ENCODE data around the gene CCL26.
A peak's percentile ranks its signal among the peaks of the same experiment; 100 is the strongest.

CCL26 gene

DNA sequence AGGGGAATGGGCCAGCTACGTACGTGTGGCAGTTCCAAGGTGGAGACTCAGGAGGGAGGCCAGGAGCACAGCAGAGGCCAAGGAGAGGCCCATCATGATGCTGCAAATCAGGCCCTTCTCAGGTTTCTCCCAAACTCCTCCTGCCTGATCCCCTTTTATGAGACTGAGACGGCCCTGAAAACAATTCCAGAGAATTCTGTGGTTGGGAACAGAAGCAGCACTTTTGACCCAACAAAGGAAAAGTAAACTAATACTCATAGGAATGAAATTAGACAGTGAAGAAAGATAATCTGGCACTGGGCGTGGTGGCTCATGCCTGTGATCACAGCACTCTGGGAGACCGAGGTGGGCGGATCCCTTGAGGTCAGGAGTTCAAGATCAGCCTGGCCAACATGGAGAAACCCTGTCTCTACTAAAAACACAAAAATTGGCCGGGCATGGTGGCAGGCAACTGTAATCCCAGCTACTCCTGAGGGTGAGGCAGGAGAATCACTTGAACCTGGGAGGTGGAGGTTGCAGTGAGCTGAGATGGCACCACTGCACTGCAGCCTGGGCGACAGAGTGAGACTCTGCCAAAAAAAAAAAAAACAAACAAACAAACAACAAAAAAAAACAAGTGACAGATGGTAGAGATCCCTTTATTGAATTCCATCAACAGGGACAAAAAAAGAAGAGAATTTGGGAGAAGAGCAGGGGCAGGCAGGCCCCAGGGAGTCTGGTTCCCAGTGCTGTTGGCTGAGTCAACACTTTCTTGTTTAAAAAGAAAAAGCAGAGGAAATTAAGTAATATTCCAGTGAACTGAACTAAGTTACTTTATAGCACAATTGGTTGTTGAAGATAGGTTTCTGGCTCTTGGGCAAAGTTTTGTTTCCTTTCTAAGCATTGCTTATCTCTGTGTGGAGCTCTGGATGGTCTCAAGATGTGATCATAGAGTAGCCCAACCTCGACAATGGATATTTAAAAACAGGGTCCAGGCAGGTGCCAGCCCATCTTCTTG, at the start of gene CCL26:
TSS of gene CCL26 (minus strand) at position 131 of the 997 bp plus-strand sequence. CDS start at position 96, 35 bp downstream.
- DNase-seq (ENCODE audit: low spot score): peak; percentile 35

DNA sequence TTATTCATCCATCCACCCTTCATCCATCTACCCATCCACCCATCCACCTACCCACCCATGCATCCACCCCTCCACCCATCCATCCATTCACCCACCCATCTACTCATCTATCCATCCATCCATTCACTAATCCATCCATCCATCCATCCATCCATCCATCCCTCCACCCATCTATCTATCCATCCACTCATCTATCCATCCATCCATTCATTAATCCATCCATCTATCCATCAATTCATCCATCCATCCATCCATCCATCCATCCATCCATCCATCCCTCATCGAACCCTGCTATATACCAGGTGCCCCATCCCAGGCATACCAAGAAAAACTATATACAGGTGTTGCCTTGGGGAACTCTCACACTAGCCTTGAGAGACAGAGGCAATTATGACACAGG, 48.7 kb upstream of the CCL26 start:
- DNase-seq (ENCODE audit: low spot score): no peak

DNA sequence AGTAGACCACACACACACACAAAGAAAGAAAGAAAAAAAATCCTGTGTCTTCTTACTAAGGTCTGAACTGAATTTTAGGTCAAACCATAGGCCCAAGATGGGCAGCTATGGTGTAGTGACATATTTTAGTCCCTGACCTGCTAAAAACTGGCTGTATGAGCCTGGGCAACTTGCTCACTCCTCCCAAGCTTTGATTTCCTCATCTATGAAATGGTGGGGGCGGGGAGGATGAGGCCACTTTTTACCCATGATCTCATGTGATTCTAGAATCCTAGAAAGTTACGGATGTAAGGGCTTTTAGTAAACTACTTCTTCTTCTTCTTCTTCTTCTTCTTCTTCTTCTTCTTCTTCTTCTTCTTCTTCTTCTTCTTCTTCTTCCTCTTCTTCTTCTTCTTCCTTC, 47.7 kb upstream of the CCL26 start:
- no peak for DNase-seq (ENCODE audit: low spot score)

- no peak for DNase-seq (ENCODE audit: low spot score)
These were observed 46.5 kb upstream of the CCL26 start for GRCh38 chr7:75818472-75818871.

- no peak for DNase-seq (ENCODE audit: low spot score)
These were observed 45.1 kb upstream of the CCL26 start for GRCh38 chr7:75817116-75817515.

- no peak for DNase-seq (ENCODE audit: low spot score)
These were observed 43.5 kb upstream of the CCL26 start for GRCh38 chr7:75815418-75816064.

GRCh38 chr7:75814407-75814947, 42.5 kb upstream of the CCL26 start:
- DNase-seq (ENCODE audit: low spot score): peak; percentile 34

DNA sequence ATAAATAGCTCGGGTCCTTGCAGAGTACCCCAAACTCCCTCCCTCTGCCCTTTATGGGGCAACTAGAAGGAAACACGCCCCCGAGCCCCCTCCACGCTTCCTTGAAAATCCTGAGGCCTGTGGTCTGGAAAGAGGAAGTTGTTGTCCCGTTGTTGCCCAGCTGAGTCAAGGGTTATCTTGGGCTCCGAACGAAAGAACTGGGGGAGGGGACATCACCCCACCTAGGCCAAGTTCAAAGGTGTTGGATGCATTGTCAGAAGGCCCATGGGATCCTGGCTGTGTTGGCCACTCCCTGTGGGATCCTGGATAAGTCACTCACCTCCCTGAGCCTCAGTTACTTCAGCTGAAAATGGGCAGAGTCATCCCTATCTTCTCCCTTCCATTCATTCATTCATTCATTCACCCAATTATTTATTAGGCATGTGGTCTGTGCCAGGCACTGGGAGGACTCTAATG, 41.8 kb upstream of the CCL26 start, which contains the start of gene CCL24:
TSS of gene CCL24 (minus strand) at position 26 of the 456 bp plus-strand sequence. CDS start 91 bp downstream, outside the sequence.
- no peak for DNase-seq (ENCODE audit: low spot score)

DNA sequence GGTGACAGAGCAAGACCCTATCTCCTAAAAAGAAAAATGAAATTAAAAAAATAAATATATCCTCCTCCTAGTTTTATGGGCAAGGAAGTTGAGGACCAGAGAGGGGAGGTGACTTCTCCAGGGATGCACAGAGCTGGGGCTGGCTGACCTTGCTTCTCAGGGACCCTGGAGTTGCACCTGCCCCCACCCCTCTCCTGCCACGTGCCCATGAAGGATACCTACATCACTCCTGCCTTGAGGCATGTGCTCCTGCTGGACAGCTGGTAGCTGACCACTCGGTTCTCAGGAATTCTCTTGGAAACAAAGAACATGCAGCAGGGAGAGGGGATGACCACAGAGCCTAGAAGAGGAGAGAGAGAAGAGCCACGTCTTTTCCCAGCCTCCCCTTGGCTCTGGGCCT, 41.1 kb upstream of the CCL26 start:
- DNase-seq (ENCODE audit: low spot score): no peak

DNA sequence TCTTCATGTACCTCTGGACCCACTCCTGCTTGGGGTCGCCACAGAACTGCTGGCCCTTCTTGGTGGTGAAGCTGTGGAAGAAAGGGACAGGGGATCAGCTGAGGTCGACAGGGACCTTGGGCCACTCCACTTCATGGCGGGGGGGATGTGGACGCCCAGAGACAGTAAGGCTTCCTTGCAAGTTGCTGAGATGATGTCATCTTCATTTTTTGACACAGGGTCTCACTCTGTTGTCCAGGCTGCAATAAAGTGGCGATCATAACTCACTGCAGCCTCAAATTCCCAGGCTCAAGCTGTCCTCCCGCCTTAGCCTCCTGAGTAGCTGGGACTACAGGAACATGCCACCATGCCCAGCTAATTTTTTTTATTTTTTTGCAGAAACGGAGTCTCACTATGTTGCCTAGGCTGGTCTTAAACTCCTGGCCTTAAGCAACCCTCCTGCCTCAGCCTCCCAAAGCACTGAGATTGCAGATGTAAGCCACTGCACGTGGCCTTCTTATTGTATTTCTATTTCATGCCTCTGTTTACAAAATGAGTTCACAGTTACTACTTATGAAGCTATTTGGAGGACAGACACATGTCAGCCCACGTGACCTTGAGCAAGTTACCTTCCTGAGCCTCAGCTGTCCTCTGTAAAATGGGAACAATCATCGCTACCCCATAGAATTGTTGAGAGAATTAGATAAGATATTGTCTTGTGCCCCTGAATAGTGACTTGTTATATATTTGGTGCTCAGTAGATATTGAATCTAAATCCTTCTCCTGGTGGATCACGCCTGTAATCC, 40.1 kb upstream of the CCL26 start:
- no peak for DNase-seq (ENCODE audit: low spot score)

DNA sequence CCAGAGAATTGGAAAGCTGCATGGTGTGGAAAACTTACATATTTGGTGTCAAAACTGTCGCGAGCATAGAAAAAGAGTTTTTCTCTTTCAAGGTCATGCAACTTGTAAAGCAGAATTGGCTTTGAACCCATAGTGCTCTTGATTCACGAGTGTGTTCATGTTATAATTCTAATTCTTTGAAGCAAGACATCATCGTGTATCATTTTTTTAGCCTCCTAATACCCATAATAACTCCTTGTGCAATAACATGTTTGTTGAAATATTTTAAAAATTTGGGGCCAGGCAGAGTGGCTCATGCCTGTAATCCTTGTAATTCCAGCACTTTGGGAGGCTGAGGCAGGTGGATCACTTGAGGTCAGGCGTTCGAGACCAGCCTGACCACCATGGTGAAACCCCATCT, 37.4 kb upstream of the CCL26 start:
- no peak for DNase-seq (ENCODE audit: low spot score)

- DNase-seq (ENCODE audit: low spot score): no peak
These were observed 36.1 kb upstream of the CCL26 start for GRCh38 chr7:75808106-75808505.

DNA sequence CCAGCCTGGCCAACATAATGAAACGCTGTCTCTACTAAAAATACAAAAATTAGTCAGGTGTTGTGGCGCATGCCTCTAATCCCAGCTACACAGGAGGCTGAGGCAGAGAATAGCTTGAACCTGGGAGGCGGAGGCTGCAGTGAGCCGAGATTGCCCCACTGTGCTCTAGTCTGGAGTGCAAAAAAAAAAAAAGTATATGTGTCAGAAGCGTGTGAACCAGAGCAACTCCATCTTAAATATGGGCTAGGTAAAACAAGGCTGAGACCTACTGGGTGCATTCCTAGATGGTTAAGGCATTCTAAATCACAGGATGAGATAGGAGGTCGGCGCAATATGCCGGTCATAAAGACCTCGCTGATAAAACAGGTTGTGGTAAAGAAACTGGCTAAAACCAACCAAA, 35.4 kb upstream of the CCL26 start:
- no peak for DNase-seq (ENCODE audit: low spot score)

- DNase-seq (ENCODE audit: low spot score): no peak
These were observed 34.7 kb upstream of the CCL26 start for GRCh38 chr7:75806560-75807307.

- DNase-seq (ENCODE audit: low spot score): no peak
These were observed 32.7 kb upstream of the CCL26 start for GRCh38 chr7:75804705-75805104.

- no peak for DNase-seq (ENCODE audit: low spot score)
These were observed 32.0 kb upstream of the CCL26 start for GRCh38 chr7:75804004-75804403.

DNA sequence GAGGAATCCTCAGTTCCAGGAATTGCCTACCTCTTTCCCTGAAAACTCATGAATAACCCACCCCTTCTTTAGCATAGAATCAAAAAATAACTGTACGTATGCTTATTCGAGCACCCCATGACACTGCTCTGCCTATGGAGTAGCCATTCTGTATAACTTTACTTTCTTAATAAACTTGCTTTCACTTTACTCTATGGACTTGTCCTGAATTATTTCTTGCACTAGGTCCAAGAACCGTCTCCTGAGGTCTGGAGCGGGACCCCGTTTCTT, 30.5 kb upstream of the CCL26 start:
- DNase-seq (ENCODE audit: low spot score): no peak

GRCh38 chr7:75798770-75799169, 26.8 kb upstream of the CCL26 start:
- DNase-seq (ENCODE audit: low spot score): no peak

- DNase-seq (ENCODE audit: low spot score): no peak
These were observed 24.4 kb upstream of the CCL26 start for GRCh38 chr7:75796420-75796819.

DNA sequence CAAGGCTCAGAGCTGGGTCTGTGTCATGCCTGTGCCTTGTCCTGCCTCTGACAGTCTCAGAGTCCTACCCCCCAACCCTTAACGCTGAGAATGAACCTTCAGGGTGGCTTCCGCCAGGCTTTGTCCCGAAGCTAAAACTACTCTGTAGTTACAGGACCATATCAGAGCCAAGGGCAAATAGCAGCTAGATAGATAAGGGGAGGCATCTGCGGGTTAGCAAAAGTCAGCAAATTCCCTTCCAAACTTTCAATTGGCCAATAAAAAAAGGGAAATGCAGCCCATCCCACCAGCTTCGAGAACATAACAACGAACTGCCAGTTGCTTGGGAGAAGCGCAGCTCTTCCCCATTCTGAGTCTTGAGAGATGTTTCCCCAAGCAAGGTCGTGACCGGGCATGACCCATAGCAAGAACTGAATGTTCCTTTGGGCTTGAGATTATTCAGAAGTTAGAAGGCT, 23.8 kb upstream of the CCL26 start:
- DNase-seq (ENCODE audit: low spot score): no peak

GRCh38 chr7:75793676-75794075, 21.7 kb upstream of the CCL26 start:
- no peak for DNase-seq (ENCODE audit: low spot score)
